ENCODE data around the gene GAS7.

GAS7 gene

DNA sequence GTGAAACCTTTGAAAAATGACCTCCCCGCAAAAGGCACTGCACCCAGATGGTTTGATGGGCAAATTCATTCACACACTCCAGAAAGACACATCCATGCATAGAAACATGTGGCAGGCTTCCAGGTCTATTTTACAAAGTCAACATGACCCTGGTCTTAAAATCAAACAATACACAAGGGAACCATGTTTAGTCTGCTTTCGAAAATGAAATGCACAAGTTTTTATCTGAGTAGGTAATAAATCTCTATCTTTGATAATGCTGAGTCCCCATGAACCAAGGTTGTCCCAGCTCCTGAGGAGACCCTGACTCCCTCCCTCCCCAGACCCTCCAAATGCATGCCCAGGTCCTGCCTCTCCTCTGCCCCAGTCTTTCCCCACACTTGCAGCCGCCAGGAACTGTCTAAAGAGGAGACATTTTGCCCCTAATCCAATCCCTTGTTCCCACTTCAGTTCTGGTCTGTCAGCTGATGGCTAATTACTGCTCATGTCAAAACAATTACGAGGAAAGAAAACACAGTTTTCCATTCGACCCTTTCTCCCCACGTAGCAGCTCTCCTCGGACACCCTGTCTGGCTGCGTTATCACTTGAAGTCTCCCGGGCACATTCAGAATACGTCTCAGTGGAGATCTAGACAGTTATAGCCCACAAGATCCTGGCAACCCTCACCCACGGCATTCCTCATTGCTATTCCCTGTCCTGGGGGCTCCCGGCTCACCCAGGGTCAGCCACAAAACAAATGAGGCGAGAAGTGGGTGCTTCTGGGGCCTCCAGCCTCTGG is 224.5 kb downstream of the GAS7 start:
- no peak for DNase-seq

DNA sequence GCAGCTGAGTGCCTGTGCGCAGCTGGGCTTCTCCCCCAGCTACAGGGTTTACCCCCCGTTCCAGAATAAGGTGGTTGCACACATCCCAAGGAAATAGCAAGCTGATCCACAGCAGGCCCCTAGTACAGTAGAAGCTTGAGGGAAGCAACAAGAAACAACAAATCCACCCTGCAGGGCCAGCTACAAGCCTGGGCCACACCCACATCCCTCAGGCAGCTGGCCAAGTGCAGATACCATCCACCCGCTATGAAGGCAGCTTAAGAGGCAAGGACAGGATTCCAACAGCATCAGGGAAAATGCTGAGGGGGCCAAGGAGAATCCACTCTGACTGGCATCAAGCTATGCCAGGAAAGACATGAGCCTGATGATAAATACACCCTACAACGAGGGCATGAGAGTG is 226.4 kb downstream of the GAS7 start:
- no peak for DNase-seq

DNA sequence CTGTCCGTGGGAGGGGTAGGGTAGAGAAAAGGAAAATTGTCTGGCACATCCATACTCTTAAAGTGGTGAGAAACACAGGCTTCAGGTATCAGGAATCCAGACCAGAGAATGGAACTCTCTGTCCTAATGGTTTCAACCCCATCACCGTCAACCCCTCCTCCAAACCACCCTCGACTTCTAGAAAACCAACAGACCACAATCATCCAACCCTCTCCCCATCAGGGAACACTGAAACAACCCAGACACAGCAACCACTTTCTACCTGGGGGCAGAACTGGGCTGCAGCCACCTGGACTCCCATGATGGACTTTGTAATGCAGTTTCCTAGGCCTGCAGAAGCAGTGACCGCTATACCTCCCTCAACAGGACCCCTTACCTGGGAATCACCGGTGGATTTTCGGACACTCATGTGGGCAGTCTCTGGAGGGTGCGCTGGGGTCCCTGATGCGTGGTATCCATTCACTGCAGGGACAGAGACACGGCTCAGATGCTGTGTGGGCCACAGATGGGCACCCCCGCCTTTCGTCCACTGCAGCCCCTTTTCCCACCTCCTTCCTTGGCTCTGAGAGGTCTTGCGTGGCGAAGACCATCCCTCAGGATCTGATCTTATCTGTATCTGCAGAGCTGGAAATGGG is 229.0 kb downstream of the GAS7 start:
- DNase-seq: no peak

DNA sequence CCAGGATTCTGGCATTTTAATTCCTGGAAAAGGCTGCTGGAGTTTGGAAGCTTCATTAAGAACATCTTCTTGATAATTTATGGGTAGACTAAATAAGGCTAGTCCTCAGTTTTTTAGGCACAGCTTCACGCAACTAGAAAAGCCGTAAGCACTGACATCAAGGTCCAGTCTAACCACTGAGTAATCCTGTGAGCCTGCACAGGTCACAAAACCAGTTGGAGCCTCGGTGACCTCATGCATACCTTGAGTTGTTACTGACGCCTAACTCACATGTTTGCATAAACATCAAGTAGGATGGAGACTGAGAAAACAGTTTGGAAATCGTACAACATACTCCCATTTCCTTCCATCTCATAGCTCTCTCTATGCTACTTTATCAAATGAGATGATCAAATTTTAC is 229.5 kb downstream of the GAS7 start:
- DNase-seq: no peak

DNA sequence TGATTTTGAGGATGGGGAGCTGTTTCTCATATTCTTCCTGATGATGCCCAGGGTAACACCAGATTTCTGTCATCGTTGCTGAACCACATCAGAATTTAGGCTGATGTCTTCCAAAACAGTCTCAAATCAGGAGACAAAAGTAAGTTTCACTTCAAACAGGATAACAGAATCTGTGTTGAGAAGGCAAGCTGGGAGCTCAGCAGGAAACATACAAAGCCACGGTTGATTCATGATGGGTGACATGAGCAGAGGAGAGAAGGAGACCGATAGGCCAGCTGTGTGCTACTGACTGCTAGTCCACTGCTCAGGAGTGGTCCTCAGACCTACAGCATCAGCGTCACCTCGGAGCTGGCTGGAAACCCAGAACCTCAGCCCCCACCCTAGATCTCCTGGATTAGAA is 230.4 kb downstream of the GAS7 start:
- no peak for DNase-seq

DNA sequence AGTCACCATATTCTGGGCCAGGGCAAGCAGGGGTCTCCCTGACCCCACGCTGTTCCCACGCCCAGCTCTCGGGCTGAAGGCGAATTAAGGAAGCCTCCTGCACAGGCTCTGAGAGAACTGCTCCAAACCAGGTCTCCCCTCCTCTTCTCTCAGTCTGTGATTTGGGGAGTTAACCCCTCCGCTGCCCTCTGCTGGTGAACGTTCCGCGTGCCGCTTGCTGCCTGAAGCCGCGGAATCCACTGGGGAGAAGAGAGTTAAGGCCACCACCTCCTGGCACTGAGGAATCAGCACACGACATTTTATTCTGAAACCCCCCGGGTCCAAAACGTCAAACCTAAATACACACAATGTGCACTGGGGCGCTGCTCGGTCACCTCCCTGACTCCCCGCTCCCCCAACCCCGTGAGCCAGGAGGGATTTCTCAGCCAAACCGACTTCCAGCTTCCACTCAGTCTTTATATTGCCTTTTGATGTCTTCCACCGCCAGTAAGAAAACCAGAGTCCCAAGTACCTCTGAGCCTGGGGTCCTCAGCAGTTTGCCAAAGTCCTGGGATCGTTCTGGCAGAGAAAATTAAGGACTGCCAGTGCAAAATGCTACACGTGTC is 238.9 kb downstream of the GAS7 start:
- peak; percentile 62 for DNase-seq

DNA sequence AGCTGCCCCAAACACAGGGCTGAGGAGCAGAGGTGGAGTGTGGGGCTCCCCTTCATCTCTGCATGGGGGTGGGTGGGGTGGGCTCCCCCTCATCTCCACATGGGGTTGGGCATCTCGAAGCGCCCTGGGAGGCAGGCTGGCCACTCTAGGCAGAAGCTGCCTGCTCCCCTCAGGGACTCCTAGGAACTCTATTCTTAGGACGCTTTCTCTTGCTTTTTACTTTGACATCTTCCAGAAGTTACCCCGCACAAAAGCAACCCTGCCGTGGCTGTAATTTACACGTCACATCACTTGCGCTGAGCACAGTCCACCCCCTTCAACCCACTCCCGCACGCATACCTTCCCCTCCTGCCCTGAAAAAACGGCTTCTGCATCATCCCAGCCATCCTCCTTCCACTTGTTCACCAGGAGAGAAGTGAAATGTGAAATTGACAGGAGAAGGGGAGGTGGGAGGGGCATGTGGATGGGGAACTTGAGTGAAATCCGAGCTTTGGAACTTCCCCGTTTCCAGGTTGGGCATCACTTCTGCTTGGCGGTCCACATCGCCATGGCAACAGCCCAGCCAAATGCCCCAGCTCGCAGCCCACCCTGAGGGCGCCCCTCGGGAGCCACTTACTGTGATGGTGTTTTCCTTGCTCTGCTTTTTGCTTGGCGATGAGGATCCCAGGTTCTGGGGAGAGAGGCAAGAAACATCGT is 239.7 kb downstream of the GAS7 start:
- no peak for DNase-seq

DNA sequence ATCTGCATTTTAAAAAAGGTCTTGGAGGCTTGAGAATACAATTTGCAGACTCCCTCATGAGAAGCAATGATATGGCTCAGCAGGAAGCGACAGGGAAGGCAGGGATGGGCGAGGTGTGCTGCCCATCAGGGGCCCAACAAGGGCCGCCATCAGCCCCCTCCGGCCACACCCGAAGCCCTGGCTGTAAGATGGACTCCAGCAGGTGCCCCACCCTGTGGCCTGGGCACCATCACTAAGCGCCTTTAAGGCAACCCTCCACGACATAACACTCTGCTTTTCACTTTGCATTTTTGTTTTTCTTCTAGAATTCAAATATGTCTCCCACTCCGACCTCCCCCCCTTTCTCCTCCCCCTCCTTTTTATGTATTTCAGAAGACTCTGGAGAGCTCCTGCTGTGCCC is 241.2 kb downstream of the GAS7 start:
- DNase-seq: no peak

DNA sequence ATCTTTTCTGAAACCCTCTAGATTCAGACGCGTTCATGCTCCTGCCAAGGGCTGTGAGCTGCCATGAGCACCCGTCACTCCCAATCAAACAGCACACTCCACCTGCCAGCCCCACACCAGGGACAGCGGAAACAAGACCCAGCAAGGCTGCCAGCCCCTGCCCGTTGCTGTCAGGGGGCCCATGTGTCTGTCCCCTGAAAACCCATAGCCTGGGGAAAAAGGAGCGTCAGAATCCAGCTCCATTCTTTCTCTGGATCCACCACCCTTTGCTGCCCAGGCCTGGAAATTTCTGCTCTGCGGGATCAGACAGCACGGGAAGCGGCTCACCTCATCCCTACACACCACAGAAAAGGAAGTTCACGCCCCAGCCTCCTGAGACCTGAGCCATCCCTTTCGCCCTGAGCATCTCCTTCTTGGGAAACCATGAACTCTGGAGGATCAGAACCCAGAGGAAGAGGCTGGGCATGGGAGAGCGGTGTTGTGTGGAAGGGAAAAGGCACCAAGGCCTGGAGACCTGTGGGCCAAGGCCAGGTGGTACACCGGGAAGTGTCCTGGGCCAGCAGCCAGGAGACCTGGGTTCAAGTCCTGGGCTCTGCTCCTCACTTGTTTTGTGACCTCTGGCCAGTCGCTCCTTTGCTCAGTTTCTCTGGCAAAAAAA is 241.8 kb downstream of the GAS7 start:
- no peak for DNase-seq

DNA sequence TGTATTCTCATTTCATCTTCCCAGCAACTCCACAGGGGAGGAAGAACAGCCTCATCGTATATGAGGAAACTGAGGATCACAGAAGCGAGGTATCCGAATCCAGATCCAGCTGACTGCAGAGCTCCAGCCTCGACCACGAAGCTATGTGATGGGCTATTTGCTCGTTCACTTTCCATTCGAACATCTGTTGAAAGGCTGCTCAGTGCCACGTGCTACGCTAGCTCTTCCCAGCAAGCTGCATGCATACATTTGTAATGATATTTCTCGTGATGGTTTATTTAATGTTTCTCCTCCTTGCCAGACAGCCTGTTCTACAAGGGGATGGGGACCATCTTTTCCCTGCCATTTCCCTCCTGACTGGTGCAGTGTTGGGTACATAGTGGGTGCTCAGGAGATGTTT is 244.9 kb downstream of the GAS7 start:
- no peak for DNase-seq

DNA sequence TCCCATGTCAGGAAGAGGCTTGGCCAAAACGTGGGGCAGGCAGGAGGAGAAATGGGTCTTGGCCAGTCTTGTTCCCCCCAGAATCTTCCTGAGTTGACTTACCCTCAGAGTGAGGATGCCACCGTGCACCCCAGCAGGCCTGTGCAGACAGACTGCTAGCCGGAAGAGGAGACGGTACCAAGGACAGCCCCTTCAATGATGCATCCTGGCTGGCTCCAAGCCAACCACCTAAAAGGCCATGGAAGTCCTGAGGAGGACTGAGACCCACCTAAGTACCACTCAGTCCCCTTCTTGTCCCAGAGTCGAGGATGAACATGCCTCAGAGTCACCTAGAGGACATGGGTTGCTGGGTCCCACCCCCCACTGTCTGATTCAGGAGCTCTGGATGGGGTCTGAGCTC is 246.6 kb downstream of the GAS7 start:
- DNase-seq: no peak

DNA sequence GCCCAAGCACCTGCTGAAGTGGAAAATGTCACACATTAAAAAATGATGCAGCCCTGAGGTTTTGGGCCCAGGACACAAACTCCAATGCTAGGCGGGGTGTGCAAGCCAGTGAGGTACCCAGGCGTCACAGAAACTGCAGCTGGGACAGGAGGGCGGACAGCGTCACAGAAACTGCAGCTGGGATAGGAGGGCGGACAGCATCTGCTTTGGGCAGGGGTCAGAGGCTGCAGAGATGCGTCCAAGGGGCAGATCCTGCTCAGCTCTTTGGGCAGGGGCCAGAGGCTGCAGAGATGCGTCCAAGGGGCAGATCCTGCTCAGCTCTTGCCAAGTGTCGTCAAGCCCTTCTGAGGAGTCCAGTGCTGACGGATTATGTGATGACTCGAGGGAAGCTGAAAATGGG is 249.5 kb downstream of the GAS7 start:
- DNase-seq: no peak

DNA sequence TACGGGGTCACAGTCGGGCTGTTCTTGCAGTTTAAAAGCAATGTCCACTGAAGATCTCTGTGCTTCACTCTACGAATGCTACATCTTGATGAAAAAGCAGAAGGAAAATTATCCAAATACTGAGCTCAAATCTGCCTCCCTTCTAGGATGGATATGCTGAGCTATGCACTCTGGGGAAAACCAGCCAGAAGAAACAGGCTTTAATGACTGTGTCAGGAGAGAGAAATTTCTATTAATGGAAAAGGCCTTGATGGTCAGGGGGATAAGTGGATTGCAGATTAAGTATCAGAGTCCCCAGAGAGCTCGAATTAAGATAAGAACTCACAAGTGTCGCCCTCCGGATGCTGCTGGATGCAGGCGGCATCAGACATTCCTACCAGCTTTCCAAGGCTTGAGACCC is 253.7 kb downstream of the GAS7 start:
- DNase-seq: no peak

DNA sequence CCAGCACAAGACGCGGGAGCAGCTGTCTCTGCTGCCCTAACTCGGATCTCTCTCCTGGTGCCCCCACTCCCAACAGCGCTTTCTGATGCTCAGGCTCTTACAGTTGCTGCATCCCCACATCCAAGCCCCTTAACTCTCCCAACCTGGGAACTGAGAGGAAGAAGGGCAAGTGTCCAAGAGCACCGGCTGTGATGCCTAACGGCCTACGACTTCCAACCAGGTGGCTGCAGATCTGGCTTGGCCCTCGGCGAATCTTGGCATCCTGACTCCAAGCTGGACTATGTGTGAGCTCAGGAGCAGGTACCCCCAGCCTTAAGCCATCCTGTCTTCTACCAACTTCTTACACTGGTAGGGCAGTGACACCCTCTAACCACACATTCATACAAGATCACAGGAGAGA is 255.1 kb downstream of the GAS7 start:
- no peak for DNase-seq

DNA sequence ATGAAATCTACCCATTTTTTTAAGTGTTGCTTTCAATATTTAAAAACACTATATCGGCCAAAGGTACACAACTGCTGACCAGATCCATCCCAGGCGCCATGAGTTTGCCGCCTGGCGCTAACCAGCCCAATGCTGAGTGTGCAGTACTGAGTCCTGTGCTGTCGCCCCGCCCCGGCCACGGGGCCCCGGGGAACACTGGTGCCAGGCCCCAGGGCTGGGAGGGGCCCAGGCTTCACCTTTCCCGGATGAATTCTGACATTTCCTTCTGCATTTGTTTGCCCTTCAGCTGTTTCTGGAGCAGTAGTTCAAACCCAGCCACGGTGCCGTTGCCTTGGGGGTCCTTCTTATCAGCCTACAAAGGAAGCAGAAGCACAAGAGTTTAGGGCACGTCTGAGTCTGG is 255.5 kb downstream of the GAS7 start:
- DNase-seq: no peak

DNA sequence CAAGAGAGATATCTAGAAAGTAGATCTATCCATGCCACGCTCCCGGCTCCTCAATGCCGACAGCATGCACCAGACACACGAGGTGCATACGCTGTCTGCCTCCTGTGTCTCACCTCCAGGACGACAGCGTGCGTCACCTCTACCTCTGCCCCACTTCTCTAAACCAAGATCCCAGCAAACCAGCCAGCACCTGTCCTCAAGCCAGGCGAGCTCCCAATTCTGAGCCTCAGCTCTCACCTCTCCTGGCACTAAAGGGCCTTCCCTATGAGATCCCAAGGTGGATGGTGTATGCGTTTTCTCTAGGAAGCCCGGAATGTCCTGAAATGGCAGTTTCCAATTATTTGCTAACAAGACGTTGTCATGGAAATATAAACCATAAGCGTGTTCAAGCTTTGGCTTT is 257.1 kb downstream of the GAS7 start:
- DNase-seq: no peak

DNA sequence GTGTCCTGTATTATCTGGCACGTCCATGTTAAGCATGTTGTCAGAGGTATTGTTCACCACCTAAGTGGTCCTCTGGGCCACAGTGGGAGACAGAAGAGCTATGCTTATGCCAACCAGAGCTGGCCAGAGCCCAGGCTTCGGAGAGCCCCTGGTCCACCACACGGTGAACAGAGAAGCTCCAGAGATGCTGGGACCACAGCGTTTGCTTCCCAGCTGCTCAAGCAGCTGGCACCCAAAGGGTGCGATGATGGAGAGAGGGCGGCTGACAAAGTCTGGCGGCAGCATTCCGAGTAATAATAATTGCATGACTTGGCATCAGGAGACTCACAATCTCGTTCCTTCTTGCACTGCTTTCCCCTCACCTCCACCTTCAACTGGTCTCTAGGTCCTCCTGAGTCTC is 257.6 kb downstream of the GAS7 start:
- no peak for DNase-seq

DNA sequence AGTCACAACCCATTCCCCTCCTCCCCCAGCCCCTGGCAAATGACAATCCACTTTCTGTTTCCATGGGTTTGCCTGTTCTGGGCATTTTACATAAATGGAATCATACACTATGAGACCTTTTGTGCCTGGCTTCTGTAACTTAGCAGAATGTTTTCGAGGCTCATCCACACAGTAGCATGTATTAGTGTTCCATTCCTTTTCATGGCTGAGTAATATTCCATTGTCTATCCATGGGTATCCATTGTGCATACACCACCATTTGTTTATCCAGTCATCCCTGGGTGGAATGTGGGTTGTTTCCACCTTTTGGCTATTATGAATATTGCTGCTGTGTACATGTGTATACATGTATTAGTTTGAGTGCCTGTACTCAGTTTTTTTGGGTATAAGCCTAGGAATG is 259.6 kb downstream of the GAS7 start:
- no peak for DNase-seq

DNA sequence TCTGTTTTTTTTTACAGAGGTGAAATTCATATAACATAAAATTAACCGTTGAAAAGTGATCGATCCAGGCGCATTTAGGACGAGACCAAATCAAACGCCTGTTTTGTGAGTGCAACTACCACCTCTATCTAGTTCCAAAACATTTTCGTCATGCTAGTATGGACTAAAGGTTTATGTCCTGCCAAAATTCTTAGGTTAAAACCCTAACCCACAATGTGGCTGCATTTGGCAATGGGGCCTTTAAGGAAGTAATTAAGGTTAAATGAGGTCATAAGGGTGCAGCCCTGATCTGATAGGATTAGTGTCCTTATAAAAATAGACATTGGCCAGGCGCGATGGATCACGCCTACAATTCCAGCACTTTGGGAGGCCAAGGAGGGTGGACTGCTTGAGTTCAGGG is 260.5 kb downstream of the GAS7 start:
- no peak for DNase-seq

DNA sequence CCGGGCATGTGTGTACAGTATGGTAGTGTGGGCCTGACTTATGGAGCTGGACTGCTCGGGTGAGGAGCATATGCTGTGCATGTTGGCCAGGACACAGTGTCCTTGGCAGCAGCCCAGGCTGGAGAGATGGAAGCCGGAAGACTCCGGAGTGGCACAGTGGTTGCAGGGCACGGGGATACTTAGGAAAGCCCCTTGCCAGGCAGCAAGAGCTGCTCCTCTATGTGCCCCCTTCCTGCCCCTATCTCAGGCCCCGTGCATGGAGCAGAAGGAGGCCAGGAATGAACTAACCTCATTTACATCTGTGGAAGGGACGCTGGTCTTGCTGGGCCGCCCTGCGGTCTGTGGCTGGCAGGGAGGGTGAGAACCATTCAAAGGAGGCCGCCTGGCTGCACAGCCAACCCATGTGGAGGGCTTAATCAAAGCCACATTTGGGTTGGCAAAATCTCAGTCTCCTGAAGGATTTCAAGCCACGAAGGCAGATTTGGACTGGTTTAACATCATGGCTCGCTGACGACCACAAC is 261.1 kb downstream of the GAS7 start:
- no peak for DNase-seq

DNA sequence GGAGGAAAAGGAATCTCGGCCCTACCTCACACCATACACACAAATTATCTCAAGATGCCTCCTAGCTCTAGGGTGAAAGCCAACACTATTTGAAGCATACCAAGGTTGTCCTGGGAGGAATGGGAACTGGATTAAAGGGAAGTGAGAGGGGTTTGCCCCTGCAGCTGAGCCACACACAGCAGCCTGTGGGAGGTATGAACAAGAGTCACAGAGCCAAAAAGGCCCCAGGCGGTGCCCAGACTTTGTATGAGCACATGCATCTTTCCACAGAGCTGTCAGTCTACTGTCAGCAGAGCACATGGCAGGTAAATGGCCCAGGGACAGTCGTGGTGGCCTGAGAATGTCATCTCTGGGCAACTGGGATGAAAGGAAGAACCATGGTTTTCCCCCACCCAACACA is 262.3 kb downstream of the GAS7 start:
- no peak for DNase-seq

DNA sequence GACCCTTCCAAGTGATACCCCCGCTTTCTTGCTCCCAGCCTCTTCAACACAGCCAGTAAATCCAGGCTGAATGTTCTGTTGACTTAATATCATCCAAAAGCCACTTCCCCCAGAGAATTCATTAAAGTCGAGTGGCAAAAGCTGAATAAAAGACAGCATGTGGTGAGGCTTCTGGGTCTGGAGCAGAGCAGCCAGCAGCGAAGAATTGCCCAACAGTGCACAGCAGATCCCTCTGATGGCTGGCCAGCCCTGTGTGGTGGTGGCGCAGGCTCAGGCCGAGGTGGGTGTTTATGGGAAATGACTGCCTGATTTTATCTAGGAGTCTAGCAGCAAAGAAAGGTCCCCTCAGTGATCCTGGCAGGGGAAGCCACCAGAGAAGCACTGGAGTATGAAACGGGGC is 263.0 kb downstream of the GAS7 start:
- DNase-seq: no peak

DNA sequence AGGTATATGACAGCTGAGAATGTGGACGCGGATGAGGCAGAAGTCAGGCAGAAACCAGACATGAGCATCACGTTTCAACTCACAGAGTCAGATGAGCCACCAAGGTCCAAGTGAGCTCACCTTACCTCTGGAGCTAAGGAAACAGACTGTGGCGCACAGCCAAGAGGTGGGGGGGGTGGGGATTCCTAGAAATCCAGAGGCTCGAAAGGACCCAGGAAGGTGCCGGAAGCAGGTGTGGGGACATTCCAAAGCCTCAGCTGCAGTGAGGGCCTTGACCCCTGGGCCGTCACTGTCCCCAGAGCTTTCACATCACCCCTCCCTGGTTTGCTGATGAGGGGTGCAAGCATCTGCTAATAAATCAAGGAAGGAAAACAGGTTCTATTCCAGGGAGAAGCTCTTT is 264.1 kb downstream of the GAS7 start:
- DNase-seq: no peak

All from activated CD4-positive, alpha-beta T cell treated with anti-CD3 and anti-CD28 coated beads for 48 hours (primary cell).